Measurements from ENCODE around the gene KLHL10. TPM values are rescaled to one million over a fixed set of nuclear protein-coding genes. Genes with fewer than 3 reads are reported as not detected.
"Not testable (repeated sequence)": the region's sequence is repeated elsewhere in the genome, so short reads cannot be mapped to it uniquely, and the experiment has no call there.

The KLHL10 gene
- total RNA-seq, 2 donors from 2014 or later, result not detected

DNA sequence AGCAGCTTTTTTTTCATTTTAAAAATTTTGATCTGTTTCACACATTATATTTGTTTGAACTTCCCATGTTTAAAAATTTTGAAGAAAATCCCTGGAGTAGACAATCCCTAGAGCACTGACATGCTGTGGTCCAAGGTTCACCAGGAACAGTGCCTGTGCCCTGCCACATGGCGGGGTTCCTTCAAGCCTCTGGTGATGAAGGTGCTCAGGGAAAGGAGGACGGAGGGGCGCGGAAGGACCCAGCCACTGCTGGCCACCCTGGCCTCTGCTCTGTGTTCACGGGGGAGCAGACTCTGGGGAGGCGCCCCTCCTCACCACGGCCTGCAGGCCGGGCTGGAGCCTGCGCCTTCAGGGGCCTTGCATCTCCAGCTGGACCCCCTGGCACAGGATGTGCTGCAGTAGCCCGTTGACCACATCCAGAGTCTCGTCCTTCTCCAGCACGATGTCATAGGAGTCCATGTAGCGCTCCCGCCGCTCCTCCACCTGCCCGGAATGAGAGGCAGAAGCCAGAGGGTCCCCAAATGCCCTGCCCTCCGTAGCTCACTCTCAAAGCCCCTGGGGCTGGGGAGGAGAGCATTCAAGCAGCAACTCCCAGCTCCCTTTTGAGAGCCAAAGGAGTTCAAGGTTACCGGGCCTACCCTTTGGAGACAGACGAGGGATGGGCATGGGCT lies 12.3 kb upstream of the KLHL10 start:
- no peak overlapping the region for H3K27ac ChIP-seq
- TF ChIP-seq, protein P1, sequence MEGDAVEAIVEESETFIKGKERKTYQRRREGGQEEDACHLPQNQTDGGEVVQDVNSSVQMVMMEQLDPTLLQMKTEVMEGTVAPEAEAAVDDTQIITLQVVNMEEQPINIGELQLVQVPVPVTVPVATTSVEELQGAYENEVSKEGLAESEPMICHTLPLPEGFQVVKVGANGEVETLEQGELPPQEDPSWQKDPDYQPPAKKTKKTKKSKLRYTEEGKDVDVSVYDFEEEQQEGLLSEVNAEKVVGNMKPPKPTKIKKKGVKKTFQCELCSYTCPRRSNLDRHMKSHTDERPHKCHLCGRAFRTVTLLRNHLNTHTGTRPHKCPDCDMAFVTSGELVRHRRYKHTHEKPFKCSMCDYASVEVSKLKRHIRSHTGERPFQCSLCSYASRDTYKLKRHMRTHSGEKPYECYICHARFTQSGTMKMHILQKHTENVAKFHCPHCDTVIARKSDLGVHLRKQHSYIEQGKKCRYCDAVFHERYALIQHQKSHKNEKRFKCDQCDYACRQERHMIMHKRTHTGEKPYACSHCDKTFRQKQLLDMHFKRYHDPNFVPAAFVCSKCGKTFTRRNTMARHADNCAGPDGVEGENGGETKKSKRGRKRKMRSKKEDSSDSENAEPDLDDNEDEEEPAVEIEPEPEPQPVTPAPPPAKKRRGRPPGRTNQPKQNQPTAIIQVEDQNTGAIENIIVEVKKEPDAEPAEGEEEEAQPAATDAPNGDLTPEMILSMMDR (IDR thresholded peaks at IDR 0.05), result no peak
- DNase-seq (ENCODE audit: low spot score), result no peak
- H3K27me3 ChIP-seq, result no peaks in the 10 kb centered on the region
- no peak overlapping the region for H3K4me3 ChIP-seq
- no peaks in the 10 kb centered on the region for H3K4me1 ChIP-seq
- no peaks in the 10 kb centered on the region for H3K9me3 ChIP-seq
- H3K36me3 ChIP-seq, result peaks cover 45% of the 10 kb centered on the region

DNA sequence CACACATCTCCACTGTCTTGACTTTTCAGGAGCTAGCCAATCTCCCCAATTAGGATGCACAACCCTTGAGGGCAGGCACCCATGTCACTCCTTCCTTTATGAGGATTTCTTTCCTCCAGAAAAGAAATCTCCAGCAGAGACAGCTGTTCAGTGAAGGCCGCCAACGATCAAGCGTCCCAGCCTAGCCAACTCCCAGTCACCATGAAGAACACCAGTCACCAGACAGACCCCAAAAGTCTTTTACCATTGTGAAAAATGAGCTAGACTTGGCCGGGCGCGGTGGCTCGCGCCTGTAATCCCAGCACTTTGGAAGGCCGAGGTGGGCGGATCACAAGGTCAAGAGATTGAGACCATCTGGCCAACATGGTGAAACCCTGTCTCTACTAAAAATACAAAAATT lies 7.7 kb upstream of the KLHL10 start:
- H3K27me3 ChIP-seq; H3K27ac ChIP-seq; H3K9me3 ChIP-seq; H3K4me1 ChIP-seq; H3K4me3 ChIP-seq; DNase-seq (ENCODE audit: low spot score): not testable (repeated sequence)
- peaks cover 63% of the 10 kb centered on the region for H3K36me3 ChIP-seq

DNA sequence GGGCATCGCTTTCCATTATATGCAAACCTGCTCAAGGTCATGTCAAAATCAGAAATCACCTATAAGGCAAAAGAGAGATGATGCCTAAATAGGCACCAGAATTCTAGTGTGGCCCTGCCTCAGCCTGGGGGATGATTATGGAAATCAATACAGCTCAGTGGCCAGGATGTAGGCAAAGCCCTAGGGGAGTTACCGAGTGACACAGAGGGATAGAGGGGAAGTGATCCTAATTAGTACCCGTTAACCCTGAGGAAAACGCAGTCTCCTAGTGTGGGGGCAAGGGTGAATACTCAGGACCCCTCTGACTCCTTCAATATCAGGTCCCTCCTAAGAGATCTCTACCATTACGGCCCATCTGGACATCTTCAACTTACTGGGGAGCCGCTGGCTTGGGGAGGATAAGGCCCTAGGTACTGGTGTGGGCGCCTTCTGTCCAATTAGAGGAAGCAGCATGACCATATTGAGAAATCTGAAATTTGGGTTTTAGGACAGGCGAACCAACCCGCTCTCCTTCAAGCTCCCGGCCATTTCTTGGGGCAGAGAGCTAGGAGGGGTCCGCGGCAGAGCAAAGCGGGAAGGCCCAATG lies 2.3 kb upstream of the KLHL10 start:
- DNase-seq (ENCODE audit: low spot score), result no peak
- Histone ChIP-seq H3K4me3 (peak overlapping the region; percentile 91 to 97), H3K27me3 (no peaks in the 10 kb centered on the region), H3K9me3 (no peaks in the 10 kb centered on the region), H3K4me1 (peaks cover 0 to 18% of the 10 kb centered on the region in 2 donors), H3K27ac (peak overlapping the region; percentile 80 to 83), H3K36me3 (peaks cover 20% of the 10 kb centered on the region)
- TF ChIP-seq, protein P1 (IDR thresholded peaks at IDR 0.05), result no peak

DNA sequence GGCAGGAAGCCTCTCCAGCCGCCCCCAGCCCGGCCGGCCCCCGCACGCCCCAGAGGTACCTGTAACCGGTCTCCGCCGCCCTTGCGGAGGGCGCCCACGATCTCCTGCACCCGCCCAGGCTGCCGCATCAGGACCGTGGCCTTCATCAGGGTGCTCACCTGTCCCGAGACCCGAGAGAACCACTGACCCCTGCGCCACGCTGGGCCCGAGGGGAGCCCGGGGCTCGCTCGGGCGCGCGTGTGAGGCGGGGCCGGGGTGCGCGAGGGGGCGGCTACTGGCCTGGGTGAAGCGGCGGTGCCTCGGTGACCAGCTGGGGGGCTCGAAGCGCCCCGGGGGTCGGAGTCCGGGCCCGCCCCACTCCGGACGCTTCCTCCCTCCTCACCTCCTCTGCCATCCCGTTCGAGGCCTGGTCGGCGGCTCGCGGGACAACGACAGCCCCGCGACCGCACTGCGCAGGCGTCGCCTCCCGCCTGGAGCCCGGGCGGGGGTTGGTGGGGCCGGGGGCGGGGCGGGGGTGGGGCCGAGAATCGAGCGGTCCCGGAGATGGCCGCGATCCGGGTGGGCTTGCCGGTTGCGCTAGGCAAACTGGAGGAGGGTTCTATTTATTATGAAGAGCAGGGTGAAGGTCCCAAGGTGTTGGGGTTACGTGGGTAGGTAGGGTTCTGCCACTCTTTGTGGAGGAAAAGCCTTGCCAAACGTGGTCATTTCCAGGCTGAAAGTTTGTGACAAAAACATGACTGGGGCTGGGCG lies 1.6 kb upstream of the KLHL10 start, which contains the start of gene NT5C3B:
Gene NT5C3B, minus strand, starts transcription at position 433 of the 750 bp plus-strand sequence. Its CDS starts 39 bp downstream, at position 394.
- no peak for DNase-seq (ENCODE audit: low spot score)
- Histone ChIP-seq H3K4me3 (peak within 1 kb of the TSS; percentile 91 to 97), H3K36me3 (peaks cover 13% of the 10 kb centered on the region), H3K27ac (peak within 1 kb of the TSS; percentile 80 to 83), H3K4me1 (peaks cover 0 to 18% of the 10 kb centered on the region in 2 donors), H3K27me3 (no peaks in the 10 kb centered on the region), H3K9me3 (no peaks in the 10 kb centered on the region)
- TF ChIP-seq, protein P1 (IDR thresholded peaks at IDR 0.05), result no peak

DNA sequence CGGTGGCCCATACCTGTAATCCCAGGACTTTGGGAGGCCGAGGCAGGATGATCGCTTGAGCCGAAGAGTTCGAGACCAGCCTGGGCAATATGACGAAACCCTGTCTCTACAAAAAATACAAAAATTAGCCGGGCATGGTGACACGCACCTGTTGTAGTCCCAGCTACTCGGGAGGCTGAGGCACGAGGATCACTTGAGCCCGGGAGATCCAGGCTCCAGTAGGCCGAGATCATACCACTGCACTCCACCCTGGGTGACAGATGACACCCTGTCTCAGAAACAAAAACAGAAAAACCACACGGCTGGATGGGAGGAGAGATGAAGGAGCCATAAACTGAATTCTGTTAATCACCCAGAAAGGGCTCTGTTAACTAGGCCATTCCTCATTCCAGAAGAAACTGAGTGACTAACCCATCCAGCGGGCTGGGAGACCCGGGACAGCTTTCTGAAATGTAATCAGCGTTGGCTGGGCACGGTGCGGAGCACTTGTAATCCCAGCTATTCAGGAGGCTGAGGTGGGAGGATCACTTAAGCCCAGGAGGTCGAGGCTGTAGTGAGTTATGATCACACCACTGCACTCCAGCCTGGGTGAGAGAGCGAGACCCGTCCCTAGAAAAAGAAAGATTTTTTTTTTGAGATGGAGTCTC lies 952 bp upstream of the KLHL10 start:
- DNase-seq (ENCODE audit: low spot score), result no peak
- TF ChIP-seq, protein P1 (IDR thresholded peaks at IDR 0.05), result no peak
- peak overlapping the region; percentile 91 to 97 for H3K4me3 ChIP-seq
- peaks cover 0 to 18% of the 10 kb centered on the region in 2 donors for H3K4me1 ChIP-seq
- peaks cover 7% of the 10 kb centered on the region for H3K36me3 ChIP-seq
- no peaks in the 10 kb centered on the region for H3K9me3 ChIP-seq
- peak overlapping the region; percentile 80 to 83 for H3K27ac ChIP-seq
- H3K27me3 ChIP-seq, result no peaks in the 10 kb centered on the region

DNA sequence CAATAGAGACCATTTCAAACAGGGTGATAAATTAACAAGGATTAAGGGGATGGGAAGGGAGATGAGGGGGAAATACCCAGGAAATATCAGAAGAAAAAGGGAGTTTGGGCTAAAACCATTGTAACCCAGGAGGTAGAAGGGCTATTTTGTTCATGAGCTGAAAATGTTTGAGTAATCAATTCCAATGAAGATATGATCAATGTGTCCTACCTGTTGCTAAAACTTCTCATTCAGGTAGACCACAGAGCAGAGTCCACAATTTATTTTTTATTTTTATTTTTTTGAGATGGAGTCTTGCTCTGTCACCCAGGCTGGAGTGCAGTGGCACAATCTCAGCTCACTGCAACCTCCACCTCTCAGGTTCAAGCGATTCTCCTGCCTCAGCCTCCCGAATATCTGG lies 1.8 kb downstream of the KLHL10 start:
- H3K27me3 ChIP-seq; H3K4me3 ChIP-seq; H3K36me3 ChIP-seq; DNase-seq (ENCODE audit: low spot score); H3K27ac ChIP-seq; H3K9me3 ChIP-seq: not testable (repeated sequence)
- H3K4me1 ChIP-seq, result peaks cover 0 to 18% of the 10 kb centered on the region in 2 donors

DNA sequence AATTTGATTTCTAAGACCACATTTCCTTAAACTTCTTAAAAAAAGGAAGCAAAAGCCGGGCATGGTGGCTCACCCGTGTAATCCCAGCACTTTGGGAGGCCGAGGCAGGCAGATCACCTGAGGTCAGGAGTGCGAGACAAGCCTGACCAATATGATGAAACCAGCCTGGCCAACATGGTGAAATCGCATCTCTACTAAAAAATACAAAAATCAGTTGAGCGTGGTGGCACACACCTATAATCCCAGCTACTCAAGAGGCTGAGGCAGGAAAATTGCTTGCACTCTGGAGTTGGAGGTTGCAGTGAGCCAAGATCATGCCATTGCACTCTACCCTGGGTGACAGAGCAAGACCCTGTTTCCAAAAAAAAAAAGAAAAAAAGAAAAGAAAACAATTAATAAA lies 3.2 kb downstream of the KLHL10 start:
- DNase-seq (ENCODE audit: low spot score); H3K27ac ChIP-seq; H3K4me1 ChIP-seq; H3K27me3 ChIP-seq; H3K36me3 ChIP-seq; H3K4me3 ChIP-seq; H3K9me3 ChIP-seq: not testable (repeated sequence)

Measured in right atrium auricular region (tissue), 2 donors.